A549 (cell line): ENCODE data around the gene APOC1. TPM values are rescaled to one million over a fixed set of nuclear protein-coding genes. Genes with fewer than 3 reads are reported as not detected.

Source experiments
- ATAC-seq, 2 experiments: fragments of 200-7000 bp in 1 of 2; fragments of >200 bp in 1 of 2; cut with Nextera tagmentation in 1 of 2; cut with Tn5 transposase in 1 of 2; 3 replicates each; pipeline versions ENCODE4 v1.8.0 to v1.9.1; 2018 to 2020; ENCODE audit warnings: mild to moderate bottlenecking in 1 of 2, moderate library complexity in 1 of 2
- CTCF ChIA-PET: fragments of 300-600 bp; sonication (Branson Sonifier 250); formaldehyde crosslinking; extraction: SDS; loops from one replicate; lab custom pipeline; 2021; ENCODE audit warnings: antibody characterized with exemption, inconsistent platforms; lab: Yijun Ruan, JAX
- POLR2A ChIA-PET: fragments of 350-600 bp; formaldehyde crosslinking; extraction: SDS; loops from one replicate; lab custom pipeline; 2021; ENCODE audit warnings: antibody characterized with exemption, inconsistent platforms; lab: Yijun Ruan, JAX
- DNase-seq, 2 experiments: peaks; one replicate each; pipeline versions ENCODE4 v3.0.0 to v3.0.0-alpha.2; 2011 to 2016; ENCODE audit warnings: low read depth in 1 of 2, low spot score in 1 of 2
- FAIRE-seq: peaks from 2 replicates; lab custom pipeline; 2011; peaks lifted over from hg19 to GRCh38; lab: Jason Lieb, UNC
- H3K27ac ChIP-seq, 2 experiments: fragments of >200 bp; sonication (Bioruptor Twin); formaldehyde crosslinking; 3 replicates each; pipeline ENCODE4 v1.5.1; 2016 to 2017
- H3K4me1 ChIP-seq: fragments of >200 bp; sonication (Bioruptor Twin); formaldehyde crosslinking; 3 replicates; pipeline ENCODE4 v1.6.1; 2016
- H3K4me2 ChIP-seq: fragments of >200 bp; sonication (Bioruptor Twin); formaldehyde crosslinking; 3 replicates; pipeline ENCODE4 v1.6.1; 2016
- H3K4me3 ChIP-seq: fragments of >200 bp; sonication (Bioruptor Twin); formaldehyde crosslinking; 3 replicates; pipeline ENCODE4 v1.5.1; 2016
- H3K9me3 ChIP-seq: fragments of >200 bp; sonication (Bioruptor Twin); formaldehyde crosslinking; 3 replicates; pipeline ENCODE4 v1.6.1; 2016
- CBX2 ChIP-seq: fragments of 200-600 bp; sonication (generic); IDR thresholded peaks from 2 replicates; pipeline ENCODE4 v1.6.1; 2016; ENCODE audit warnings: low read depth, mild to moderate bottlenecking, borderline replicate concordance
- EHF ChIP-seq: fragments of 250-450 bp; sonication (Bioruptor Pico); IDR thresholded peaks from 2 replicates; pipeline ENCODE4 v1.5.0; 2020; ENCODE audit warnings: mild to moderate bottlenecking
- EHMT2 ChIP-seq: fragments of 200-600 bp; sonication (generic); IDR thresholded peaks from 2 replicates; pipeline ENCODE4 v1.6.1; 2016; ENCODE audit warnings: antibody characterized with exemption, low read depth, mild to moderate bottlenecking, moderate library complexity
- EP300 ChIP-seq, 2 experiments: fragments of >200 bp; sonication (Bioruptor Twin); formaldehyde crosslinking; IDR thresholded peaks; 2 replicates in 1 of 2; 3 replicates in 1 of 2; pipeline ENCODE4 v1.6.1; 2016 to 2017
- FOSB ChIP-seq: fragments of 250-450 bp; sonication (Bioruptor Pico); IDR thresholded peaks from 2 replicates; pipeline ENCODE4 v1.5.0; 2020; ENCODE audit warnings: mild to moderate bottlenecking, moderate library complexity
- FOSL2 ChIP-seq, 2 experiments: fragments of 450-650 bp in 1 of 2; fragments of >200 bp in 1 of 2; sonication (Bioruptor Twin) in 1 of 2; formaldehyde crosslinking; IDR thresholded peaks; 2 replicates each; pipeline versions ENCODE4 v1.5.0 to v1.6.1; 2016 to 2020; ENCODE audit warnings: mild to moderate bottlenecking in 1 of 2, moderate library complexity in 1 of 2
- GATA3 ChIP-seq: IDR thresholded peaks from 2 replicates; pipeline ENCODE4 v1.6.1; 2012; ENCODE audit warnings: borderline replicate concordance
- HOXA7 ChIP-seq: fragments of 250-450 bp; sonication (Bioruptor Pico); IDR thresholded peaks from 2 replicates; pipeline ENCODE4 v1.5.0; 2020; ENCODE audit warnings: mild to moderate bottlenecking, moderate library complexity
- HOXB13 ChIP-seq: fragments of 250-450 bp; sonication (Bioruptor Pico); IDR thresholded peaks from 2 replicates; pipeline ENCODE4 v1.5.0; 2020; ENCODE audit warnings: low read depth, mild to moderate bottlenecking, moderate library complexity
- KDM1A ChIP-seq: fragments of 200-600 bp; sonication (generic); IDR thresholded peaks from 2 replicates; pipeline ENCODE4 v1.6.1; 2016; ENCODE audit warnings: low read depth, mild to moderate bottlenecking
- KDM5A ChIP-seq: fragments of 200-600 bp; sonication (generic); IDR thresholded peaks from 2 replicates; pipeline ENCODE4 v1.6.1; 2016; ENCODE audit warnings: antibody characterized with exemption, mild to moderate bottlenecking
- MAFK ChIP-seq: fragments of 450-650 bp; IDR thresholded peaks from 2 replicates; pipeline ENCODE4 v1.6.1; 2014; ENCODE audit not compliant: partially characterized antibody
- MAZ ChIP-seq: fragments of 150-350 bp; IDR thresholded peaks from 2 replicates; pipeline ENCODE4 v1.6.1; 2014; ENCODE audit warnings: antibody characterized with exemption, low read depth, low read length, borderline replicate concordance
- POLR2AphosphoS2 ChIP-seq: conservative IDR thresholded peaks from 2 replicates; pipeline ENCODE4 v1.6.1; 2012; ENCODE audit warnings: low read length, improper control_type of control experiment, inconsistent platforms
- TFCP2L1 ChIP-seq: fragments of 250-450 bp; sonication (Bioruptor Pico); IDR thresholded peaks from 2 replicates; pipeline ENCODE4 v1.5.0; 2021; ENCODE audit warnings: mild to moderate bottlenecking
- WGBS: methylation state at CpG from one replicate; pipeline ENCODE4 v1.1.6; 2017; ENCODE audit errors: missing lambda C conversion rate; 5-methylcytosine and 5-hydroxymethylcytosine counted together
- polyA plus RNA-seq, 4 experiments: library from polyadenylated mRNA; depleted of rRNA in 3 of 4; stranded (reverse); fragments of >200 nt; fragmentation: RNase III in 1 of 4; extraction: RNeasy Plus Mini Kit Qiagen cat#74134 plus additional on column Dnase treatment in 1 of 4; gene quantifications; 2 replicates in 3 of 4; 3 replicates in 1 of 4; pipeline ENCODE4 v1.2.3, GENCODE V29; 2011 to 2017
- TF ChIP-seq, protein P1 (sequence below): fragments of 250-450 bp; sonication (Bioruptor Pico); IDR thresholded peaks from 2 replicates; pipeline ENCODE4 v1.5.0; 2021; ENCODE audit warnings: mild to moderate bottlenecking, moderate library complexity, borderline replicate concordance
- TF ChIP-seq, protein P2 (sequence below): IDR thresholded peaks from 2 replicates; pipeline ENCODE4 v1.6.1; 2012; ENCODE audit warnings: low read depth, borderline replicate concordance

APOC1 gene
- polyA plus RNA-seq, 2 of the 4 experiments (the other 2 are of a cell fraction): 88.7 to 196 TPM

DNA sequence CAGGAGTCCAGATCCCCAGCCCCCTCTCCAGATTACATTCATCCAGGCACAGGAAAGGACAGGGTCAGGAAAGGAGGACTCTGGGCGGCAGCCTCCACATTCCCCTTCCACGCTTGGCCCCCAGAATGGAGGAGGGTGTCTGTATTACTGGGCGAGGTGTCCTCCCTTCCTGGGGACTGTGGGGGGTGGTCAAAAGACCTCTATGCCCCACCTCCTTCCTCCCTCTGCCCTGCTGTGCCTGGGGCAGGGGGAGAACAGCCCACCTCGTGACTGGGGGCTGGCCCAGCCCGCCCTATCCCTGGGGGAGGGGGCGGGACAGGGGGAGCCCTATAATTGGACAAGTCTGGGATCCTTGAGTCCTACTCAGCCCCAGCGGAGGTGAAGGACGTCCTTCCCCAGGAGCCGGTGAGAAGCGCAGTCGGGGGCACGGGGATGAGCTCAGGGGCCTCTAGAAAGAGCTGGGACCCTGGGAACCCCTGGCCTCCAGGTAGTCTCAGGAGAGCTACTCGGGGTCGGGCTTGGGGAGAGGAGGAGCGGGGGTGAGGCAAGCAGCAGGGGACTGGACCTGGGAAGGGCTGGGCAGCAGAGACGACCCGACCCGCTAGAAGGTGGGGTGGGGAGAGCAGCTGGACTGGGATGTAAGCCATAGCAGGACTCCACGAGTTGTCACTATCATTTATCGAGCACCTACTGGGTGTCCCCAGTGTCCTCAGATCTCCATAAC lies 8.8 kb upstream of the APOC1 start, which contains the start of gene APOE:
Gene APOE, plus strand, starts transcription at position 360 of the 724 bp plus-strand sequence. CDS start 829 bp downstream, outside the sequence.
- H3K4me3 ChIP-seq: peak within 1 kb of the TSS; percentile 36

DNA sequence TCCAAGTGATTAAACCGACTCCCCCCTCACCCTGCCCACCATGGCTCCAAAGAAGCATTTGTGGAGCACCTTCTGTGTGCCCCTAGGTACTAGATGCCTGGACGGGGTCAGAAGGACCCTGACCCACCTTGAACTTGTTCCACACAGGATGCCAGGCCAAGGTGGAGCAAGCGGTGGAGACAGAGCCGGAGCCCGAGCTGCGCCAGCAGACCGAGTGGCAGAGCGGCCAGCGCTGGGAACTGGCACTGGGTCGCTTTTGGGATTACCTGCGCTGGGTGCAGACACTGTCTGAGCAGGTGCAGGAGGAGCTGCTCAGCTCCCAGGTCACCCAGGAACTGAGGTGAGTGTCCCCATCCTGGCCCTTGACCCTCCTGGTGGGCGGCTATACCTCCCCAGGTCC lies 6.8 kb upstream of the APOC1 start:
- 90% methylated on average over 12 of the region's 12 CpGs for WGBS
- H3K27ac ChIP-seq: no peak overlapping the region
- H3K4me3 ChIP-seq: no peak overlapping the region
- ATAC-seq: no peak
- DNase-seq: no peak
- TF ChIP-seq EHF (CRISPR knock-in tag): no peak
- H3K4me2 ChIP-seq: no peak overlapping the region
- H3K9me3 ChIP-seq: no peaks in the 10 kb centered on the region
- CTCF ChIA-PET: interaction anchor here (0.6 to 18.1 kb wide), 5 partner anchors 10 to 371 kb away, joined by 3 to 303 read pairs (median 3); partner anchors contain the start of gene CLPTM1
- H3K4me1 ChIP-seq: peaks cover 47% of the 10 kb centered on the region
- POLR2A ChIA-PET: no interaction called here
- no peak for FAIRE-seq

More for the DNA sequence above, 8.8 kb upstream of the APOC1 start, which contains the start of gene APOE:
- WGBS: 30% methylated on average over 17 of the region's 20 CpGs
- FAIRE-seq: no peak
- peaks cover 36% of the 10 kb centered on the region for H3K4me1 ChIP-seq
- CTCF ChIA-PET: interaction anchor here (0.6 to 18.1 kb wide), 15 partner anchors 7 to 154 kb away, joined by 3 to 303 read pairs (median 4); partner anchors contain the start of genes APOC1, APOC2 and CLPTM1
- no peak for DNase-seq
- H3K27ac ChIP-seq: peak within 1 kb of the TSS; percentile 26 to 77; a peak in 5 of 6 replicates
- TF ChIP-seq EHMT2 (no peak), KDM1A (no peak), MAZ (no peak), KDM5A (no peak), GATA3 (no peak), FOSB (peak; percentile 41; the same call in 1 of the 2 replicates), MAFK (no peak), TFCP2L1 (CRISPR knock-in tag) (peak; percentile 55; the same call in 1 of the 2 replicates), POLR2AphosphoS2 (peak; percentile 86; the same call in 1 of the 2 replicates), EP300 (IDR thresholded peaks at IDR 0.05) (no peak), HOXA7 (0 out of 2 replicates have a peak, but pooled peaks have one; percentile 70), HOXB13 (CRISPR knock-in tag) (no peak), FOSL2 (IDR thresholded peaks at IDR 0.05) (no peak), FOSL2 (CRISPR knock-in tag; IDR thresholded peaks at IDR 0.05) (no peak)
- TF ChIP-seq, protein P1, sequence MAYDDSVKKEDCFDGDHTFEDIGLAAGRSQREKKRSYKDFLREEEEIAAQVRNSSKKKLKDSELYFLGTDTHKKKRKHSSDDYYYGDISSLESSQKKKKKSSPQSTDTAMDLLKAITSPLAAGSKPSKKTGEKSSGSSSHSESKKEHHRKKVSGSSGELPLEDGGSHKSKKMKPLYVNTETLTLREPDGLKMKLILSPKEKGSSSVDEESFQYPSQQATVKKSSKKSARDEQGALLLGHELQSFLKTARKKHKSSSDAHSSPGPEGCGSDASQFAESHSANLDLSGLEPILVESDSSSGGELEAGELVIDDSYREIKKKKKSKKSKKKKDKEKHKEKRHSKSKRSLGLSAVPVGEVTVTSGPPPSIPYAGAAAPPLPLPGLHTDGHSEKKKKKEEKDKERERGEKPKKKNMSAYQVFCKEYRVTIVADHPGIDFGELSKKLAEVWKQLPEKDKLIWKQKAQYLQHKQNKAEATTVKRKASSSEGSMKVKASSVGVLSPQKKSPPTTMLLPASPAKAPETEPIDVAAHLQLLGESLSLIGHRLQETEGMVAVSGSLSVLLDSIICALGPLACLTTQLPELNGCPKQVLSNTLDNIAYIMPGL: no peak
- POLR2A ChIA-PET: interaction anchor here (0.6 to 2.1 kb wide), 4 partner anchors 15 to 133 kb away, joined by 3 to 7 read pairs (median 6); partner anchors contain the start of genes CLPTM1 and TOMM40
- no peaks in the 10 kb centered on the region for H3K9me3 ChIP-seq
- H3K4me2 ChIP-seq: peak within 1 kb of the TSS; percentile 81
- peak; percentile 39 to 52 for ATAC-seq

DNA sequence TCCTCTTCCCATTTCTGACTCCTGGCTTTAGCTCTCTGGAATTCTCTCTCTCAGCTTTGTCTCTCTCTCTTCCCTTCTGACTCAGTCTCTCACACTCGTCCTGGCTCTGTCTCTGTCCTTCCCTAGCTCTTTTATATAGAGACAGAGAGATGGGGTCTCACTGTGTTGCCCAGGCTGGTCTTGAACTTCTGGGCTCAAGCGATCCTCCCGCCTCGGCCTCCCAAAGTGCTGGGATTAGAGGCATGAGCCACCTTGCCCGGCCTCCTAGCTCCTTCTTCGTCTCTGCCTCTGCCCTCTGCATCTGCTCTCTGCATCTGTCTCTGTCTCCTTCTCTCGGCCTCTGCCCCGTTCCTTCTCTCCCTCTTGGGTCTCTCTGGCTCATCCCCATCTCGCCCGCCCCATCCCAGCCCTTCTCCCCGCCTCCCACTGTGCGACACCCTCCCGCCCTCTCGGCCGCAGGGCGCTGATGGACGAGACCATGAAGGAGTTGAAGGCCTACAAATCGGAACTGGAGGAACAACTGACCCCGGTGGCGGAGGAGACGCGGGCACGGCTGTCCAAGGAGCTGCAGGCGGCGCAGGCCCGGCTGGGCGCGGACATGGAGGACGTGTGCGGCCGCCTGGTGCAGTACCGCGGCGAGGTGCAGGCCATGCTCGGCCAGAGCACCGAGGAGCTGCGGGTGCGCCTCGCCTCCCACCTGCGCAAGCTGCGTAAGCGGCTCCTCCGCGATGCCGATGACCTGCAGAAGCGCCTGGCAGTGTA lies 6.2 kb upstream of the APOC1 start:
- 92% methylated on average over 46 of the region's 46 CpGs for WGBS
- Histone ChIP-seq H3K9me3 (no peaks in the 10 kb centered on the region), H3K4me2 (no peak overlapping the region), H3K4me3 (no peak overlapping the region), H3K4me1 (peaks cover 49% of the 10 kb centered on the region), H3K27ac (no peak overlapping the region)
- no peak for TF ChIP-seq CBX2
- TF ChIP-seq FOSL2 (IDR thresholded peaks at IDR 0.05): no peak
- TF ChIP-seq FOSL2 (CRISPR knock-in tag; IDR thresholded peaks at IDR 0.05): no peak
- TF ChIP-seq, protein P2, sequence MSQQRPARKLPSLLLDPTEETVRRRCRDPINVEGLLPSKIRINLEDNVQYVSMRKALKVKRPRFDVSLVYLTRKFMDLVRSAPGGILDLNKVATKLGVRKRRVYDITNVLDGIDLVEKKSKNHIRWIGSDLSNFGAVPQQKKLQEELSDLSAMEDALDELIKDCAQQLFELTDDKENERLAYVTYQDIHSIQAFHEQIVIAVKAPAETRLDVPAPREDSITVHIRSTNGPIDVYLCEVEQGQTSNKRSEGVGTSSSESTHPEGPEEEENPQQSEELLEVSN: no peak
- no peak for TF ChIP-seq EHF (CRISPR knock-in tag)
- no peak for TF ChIP-seq TFCP2L1 (CRISPR knock-in tag)
- POLR2A ChIA-PET: no interaction called here
- ATAC-seq: no peak
- CTCF ChIA-PET: interaction anchor here (0.5 to 18.1 kb wide), 7 partner anchors 9 to 1121 kb away, joined by 3 to 303 read pairs (median 4); partner anchors contain the start of gene CLPTM1
- no peak for FAIRE-seq
- DNase-seq: no peak
